ENCODE results near the gene MEDAG.
"Not testable (repeated sequence)": the region's sequence is repeated elsewhere in the genome, so short reads cannot be mapped to it uniquely, and the experiment has no call there.

DNA sequence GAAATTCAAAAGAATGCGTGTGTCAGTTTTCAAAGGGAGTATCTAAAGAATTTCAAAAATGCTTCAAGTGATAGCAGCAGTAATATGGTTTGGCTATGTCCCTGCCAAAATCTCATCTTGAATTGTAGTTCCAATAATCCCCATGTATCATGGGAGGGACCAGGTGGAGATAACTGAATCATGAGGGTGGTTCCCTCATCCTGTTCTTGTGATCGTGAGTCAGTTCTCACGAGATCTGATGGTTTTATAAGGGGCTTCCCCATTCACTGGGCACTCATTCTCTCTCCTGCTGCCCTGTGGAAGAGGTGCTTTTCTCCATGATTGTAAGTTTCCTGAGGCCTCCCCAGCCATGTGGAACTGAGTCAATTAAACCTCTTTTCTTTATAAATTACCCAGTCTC is 21.1 kb downstream of the MEDAG start:
- TF ChIP-seq CTCF, POLR2AphosphoS5, POLR2A, EP300 (IDR thresholded peaks at IDR 0.05): not testable (repeated sequence)
